A673 (cell line): ENCODE data around the gene PRMT5. TPM values are rescaled to one million over a fixed set of nuclear protein-coding genes. Genes with fewer than 3 reads are reported as not detected.

Source experiments
- BruUV-seq: library from RNA; stranded (reverse); fragments of 400-500 nt; replicated peaks from 2 replicates; lab custom pipeline; 2021; lab: Mats Ljungman, UMichigan
- CTCF ChIA-PET: fragments of 300-600 bp; sonication (Branson Sonifier 250); formaldehyde crosslinking; loops from one replicate; lab custom pipeline; 2022; ENCODE audit warnings: antibody characterized with exemption; lab: Charles Lee
- POLR2A ChIA-PET: fragments of 300-600 bp; sonication (Branson Sonifier 250); formaldehyde crosslinking; loops from one replicate; lab custom pipeline; 2022; ENCODE audit warnings: antibody characterized with exemption; ENCODE audit not compliant: low non-redundant PET; lab: Charles Lee
- DNase-seq: peaks from one replicate; pipeline ENCODE4 v3.0.0-alpha.2; 2015; ENCODE audit warnings: low spot score
- H3K27ac ChIP-seq: fragments of 200-600 bp; sonication (generic); 2 replicates; pipeline ENCODE4 v1.5.1; 2016; ENCODE audit warnings: mixed run types, low read depth, mild to moderate bottlenecking, mixed read lengths, antibody characterized with exemption, low read length; ENCODE audit not compliant: poor library complexity, severe bottlenecking
- H3K27me3 ChIP-seq: fragments of 200-600 bp; sonication (generic); replicated peaks from 2 replicates; pipeline ENCODE4 v1.6.1; 2017; ENCODE audit warnings: mixed run types, low read depth, mild to moderate bottlenecking, mixed read lengths, antibody characterized with exemption, low read length; ENCODE audit not compliant: insufficient read depth, poor library complexity
- H3K36me3 ChIP-seq: fragments of 200-600 bp; sonication (generic); 2 replicates; pipeline ENCODE4 v1.6.1; 2016; ENCODE audit warnings: mixed run types, mild to moderate bottlenecking, mixed read lengths, antibody characterized with exemption, low read length; ENCODE audit not compliant: insufficient read depth, poor library complexity, severe bottlenecking
- H3K4me1 ChIP-seq: fragments of 200-600 bp; sonication (generic); 2 replicates; pipeline ENCODE4 v1.6.1; 2017; ENCODE audit warnings: mixed run types, mild to moderate bottlenecking, mixed read lengths, antibody characterized with exemption, low read length; ENCODE audit not compliant: insufficient read depth, poor library complexity, severe bottlenecking
- H3K4me3 ChIP-seq: fragments of 200-600 bp; sonication (generic); 2 replicates; pipeline ENCODE4 v1.5.1; 2016; ENCODE audit warnings: low read depth, mixed run types, mild to moderate bottlenecking, mixed read lengths, low read length; ENCODE audit not compliant: poor library complexity, severe bottlenecking
- H3K9me3 ChIP-seq: fragments of 200-600 bp; sonication (generic); 2 replicates; pipeline ENCODE4 v1.6.1; 2016; ENCODE audit warnings: mixed run types, low read depth, mild to moderate bottlenecking, mixed read lengths, antibody characterized with exemption, low read length; ENCODE audit not compliant: poor library complexity, severe bottlenecking
- CTCF ChIP-seq: fragments of 300-800, 200-600 bp; sonication (generic); conservative IDR thresholded peaks from 2 replicates; pipeline ENCODE4 v1.5.1; 2017; ENCODE audit warnings: low read depth, mild to moderate bottlenecking, antibody characterized with exemption, low read length, moderate library complexity, mixed read lengths
- EZH2 ChIP-seq: fragments of 200-600 bp; sonication (generic); IDR thresholded peaks from 2 replicates; pipeline ENCODE4 v1.6.1; 2017; ENCODE audit warnings: borderline replicate concordance, low read depth, mild to moderate bottlenecking, mixed read lengths, antibody characterized with exemption, low read length; ENCODE audit not compliant: poor library complexity, severe bottlenecking
- intact Hi-C: fragments of 100-400 bp; cut with micrococcal nuclease; formaldehyde crosslinking; loops from one replicate; pipeline ENCODE4 v1.10.0; 2022; ENCODE audit not compliant: unreplicated experiment
- total RNA-seq: library from RNA; stranded (reverse); gene quantifications from 2 replicates; pipeline ENCODE4 v1.2.3, GENCODE V29; 2021

Gene PRMT5
- total RNA-seq, 1 experiment from 2014 or later = 273 TPM

DNA sequence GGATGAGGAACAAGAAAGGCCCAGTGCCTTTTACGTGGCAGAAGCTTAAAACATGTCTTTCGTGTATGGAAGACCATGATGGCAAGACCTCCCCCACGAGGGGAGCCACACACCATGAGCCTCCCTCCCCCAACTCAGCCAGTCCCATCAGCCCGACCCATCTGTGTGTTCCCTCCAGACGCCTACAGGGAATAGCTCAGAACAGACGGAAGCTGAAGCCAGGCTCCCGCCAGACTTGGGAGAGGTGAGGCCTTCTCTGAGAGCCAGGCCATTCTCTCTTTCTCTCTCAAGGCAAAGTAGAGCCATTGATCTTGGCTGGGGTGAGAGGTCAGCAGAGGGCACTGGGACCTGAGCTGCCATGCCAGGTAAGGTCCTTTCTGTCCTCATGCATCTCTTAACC, 36.7 kb downstream of the PRMT5 start:
- TF ChIP-seq CTCF (no peak), EZH2 (no peak)
- no TSS peak for BruUV-seq
- Histone ChIP-seq H3K4me3 (no peak overlapping the region), H3K9me3 (no peaks in the 10 kb centered on the region), H3K27ac (no peak overlapping the region), H3K27me3 (no peaks in the 10 kb centered on the region), H3K36me3 (no peaks in the 10 kb centered on the region), H3K4me1 (no peaks in the 10 kb centered on the region)
- POLR2A ChIA-PET = no interaction called here
- DNase-seq = no peak
- intact Hi-C loops = no loop called here
- CTCF ChIA-PET = no interaction called here

DNA sequence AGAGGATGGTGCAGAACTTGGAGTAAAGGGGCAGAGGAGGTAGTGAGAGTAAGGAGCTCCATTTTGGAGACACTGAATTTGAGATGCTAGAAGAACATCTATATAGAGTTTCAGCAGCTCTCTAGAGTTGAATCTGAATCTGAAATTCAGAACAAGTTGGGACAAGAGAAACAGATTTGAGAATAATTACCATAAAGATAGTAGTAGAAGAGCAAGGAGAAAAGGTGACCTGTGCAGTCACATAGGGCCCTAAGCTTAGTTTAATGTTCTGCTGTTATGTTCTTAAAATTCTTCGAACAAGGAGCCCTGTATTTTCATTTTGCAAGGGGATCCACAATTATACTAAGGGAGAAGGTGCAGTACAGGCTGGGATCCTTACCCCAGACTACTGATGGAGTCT, 38.8 kb downstream of the PRMT5 start:
- Histone ChIP-seq H3K36me3 (no peaks in the 10 kb centered on the region), H3K9me3 (no peaks in the 10 kb centered on the region), H3K27me3 (no peaks in the 10 kb centered on the region), H3K4me3 (no peak overlapping the region), H3K4me1 (no peaks in the 10 kb centered on the region), H3K27ac (no peak overlapping the region)
- ChIA-PET CTCF (interaction anchor here (0.7 kb wide), 1 partner anchor 12 kb away, joined by 4 read pairs; no protein-coding TSS in a partner anchor), POLR2A (no interaction called here)
- intact Hi-C loops = no loop called here
- no peak for DNase-seq
- TF ChIP-seq CTCF = no peak
- no TSS peak for BruUV-seq

GRCh38 chr14:22888662-22889061, 40.5 kb downstream of the PRMT5 start:
- no peaks in the 10 kb centered on the region for H3K4me1 ChIP-seq
- ChIA-PET POLR2A (no interaction called here), CTCF (interaction anchor here (0.6 to 0.7 kb wide), 2 partner anchors 98 to 505 kb away, joined by 3 to 5 read pairs; no protein-coding TSS in a partner anchor)
- no peaks in the 10 kb centered on the region for H3K36me3 ChIP-seq
- no peak for DNase-seq
- no peaks in the 10 kb centered on the region for H3K27me3 ChIP-seq
- BruUV-seq = no TSS peak
- H3K9me3 ChIP-seq = no peaks in the 10 kb centered on the region
- TF ChIP-seq CTCF (no peak), EZH2 (no peak)
- H3K27ac ChIP-seq = no peak overlapping the region
- H3K4me3 ChIP-seq = no peak overlapping the region
- intact Hi-C loops = no loop called here
